Measurements from ENCODE around the gene ERCC6. TPM values are rescaled to one million over a fixed set of nuclear protein-coding genes. Genes with fewer than 3 reads are reported as not detected.

Gene ERCC6
- total RNA-seq (2022; extraction: Qiagen RNA extraction; ENCODE audit: low read depth), result 5.7 to 6.3 TPM (median 5.9 TPM) in 5 replicates

GRCh38 chr10:49538381-49539319 lies at the start of gene ERCC6:
TSS of gene ERCC6 (minus strand) at chr10:49539121.

Other genes starting within 250 kb of the ERCC6 start
- gene C10orf71, start 240.0 kb downstream of the ERCC6 start, total RNA-seq (2022; extraction: Qiagen RNA extraction; ENCODE audit: low read depth), result not detected in 5 replicates
- 0.03 to 0.07 TPM (median 0.06 TPM) in 3 of 5 replicates, not detected in the others for gene DRGX, start 143.0 kb downstream of the ERCC6 start, total RNA-seq (2022; extraction: Qiagen RNA extraction; ENCODE audit: low read depth)
- 0.03 TPM in 1 of 5 replicates, not detected in the others for gene SLC18A3, start 71.2 kb upstream of the ERCC6 start, total RNA-seq (2022; extraction: Qiagen RNA extraction; ENCODE audit: low read depth)
- not detected in 5 replicates for gene CHAT, start 74.9 kb upstream of the ERCC6 start, total RNA-seq (2022; extraction: Qiagen RNA extraction; ENCODE audit: low read depth)
- gene C10orf53, start 140.5 kb upstream of the ERCC6 start, total RNA-seq (2022; extraction: Qiagen RNA extraction; ENCODE audit: low read depth), result not detected in 5 replicates
- 0.15 to 0.42 TPM (median 0.22 TPM) in 5 replicates for gene OGDHL, start 223.2 kb upstream of the ERCC6 start, total RNA-seq (2022; extraction: Qiagen RNA extraction; ENCODE audit: low read depth)

All from A549 treated with DMSO at 1 μM for 4 hours (cell line).